ENCODE results near the gene SOST.

DNA sequence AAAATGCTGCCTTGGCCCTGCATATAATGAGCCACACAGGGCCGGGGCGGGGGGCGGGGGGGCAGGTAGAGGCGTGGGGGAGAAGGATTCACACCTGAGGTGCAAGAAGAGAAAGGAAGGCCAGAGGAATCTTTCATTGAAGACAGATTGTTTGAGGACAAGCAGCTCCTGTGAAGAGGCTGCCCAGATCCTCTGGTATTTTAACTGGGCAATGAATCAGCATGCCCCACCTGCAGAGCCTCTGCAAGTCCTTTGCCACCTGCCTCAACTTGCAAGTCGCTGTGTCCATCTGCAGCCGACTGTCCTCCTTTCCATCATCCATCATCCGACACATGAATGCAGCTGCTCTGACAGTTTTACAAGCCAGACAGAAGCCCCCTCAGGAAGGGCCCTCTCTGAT is 1.2 kb upstream of the SOST start:
- TF ChIP-seq ZNF274 (IDR thresholded peaks at IDR 0.05; ENCODE audit: low read depth, low read length) (no peak), SUZ12 (IDR thresholded peaks at IDR 0.05; ENCODE audit: extremely low read depth, insufficient read depth, insufficient read length) (no peak), YY1 (IDR thresholded peaks at IDR 0.05; ENCODE audit: insufficient read depth, insufficient read length) (no peak)

Data from NT2/D1 (cell line).